ENCODE measurements around the gene PNMA6A.

- TF ChIP-seq WT1 (tag by site-specific recombination; IDR thresholded peaks at IDR 0.05) (no peak), ZNF274 (IDR thresholded peaks at IDR 0.05; ENCODE audit: low read length) (no peak), ZNF274 (tag by site-specific recombination; IDR thresholded peaks at IDR 0.05; ENCODE audit: borderline replicate concordance) (no peak), HOXC10 (CRISPR knock-in tag; IDR thresholded peaks at IDR 0.05) (no peak), HOXA7 (CRISPR knock-in tag; IDR thresholded peaks at IDR 0.05; ENCODE audit: borderline replicate concordance) (no peak), ZNF639 (tag by site-specific recombination; IDR thresholded peaks at IDR 0.05) (no peak), CTCF (tag by site-specific recombination; IDR thresholded peaks at IDR 0.05) (no peak)
These were observed 8.2 kb upstream of the PNMA6A start for GRCh38 chrX:153064061-153064460.
